Measurements from ENCODE around the gene APC. TPM values are rescaled to one million over a fixed set of nuclear protein-coding genes. Genes with fewer than 3 reads are reported as not detected.

The APC gene
- total and polyA plus RNA-seq, 2 of the 13 experiments (the other 11 are each of a cell fraction or from before 2014, with no cell fraction given): 6.1 to 19.0 TPM

GRCh38 chr5:112860929-112861637, 123.4 kb downstream of the APC start, which contains the start of gene SRP19 (continued):
- TF ChIP-seq NFKBIZ (CRISPR knock-in tag; IDR thresholded peaks at IDR 0.05) (peak; percentile 79; the same call in 1 of the 2 replicates), ATAD3A (CRISPR knock-in tag; IDR thresholded peaks at IDR 0.05) (no peak), AGO1 (IDR thresholded peaks at IDR 0.05; ENCODE audit: low read depth, low read length, poor library complexity, severe bottlenecking) (no peak), ZHX1 (CRISPR knock-in tag; IDR thresholded peaks at IDR 0.05; ENCODE audit: low read depth) (peak; percentile 73; the same call in 1 of the 2 replicates), ZFP1 (CRISPR knock-in tag; IDR thresholded peaks at IDR 0.05) (peak; percentile 81; the same call in 1 of the 2 replicates), TFDP2 (CRISPR knock-in tag; IDR thresholded peaks at IDR 0.05) (peak; percentile 94), ZNF557 (CRISPR knock-in tag; IDR thresholded peaks at IDR 0.05) (peak; percentile 90), ZBTB25 (CRISPR knock-in tag; IDR thresholded peaks at IDR 0.05) (peak; percentile 81), ATF4 (CRISPR knock-in tag; IDR thresholded peaks at IDR 0.05) (peak in 1 of 2 experiments; percentile 44; a peak in 1 of 4 replicates), PLSCR1 (CRISPR knock-in tag; IDR thresholded peaks at IDR 0.05; ENCODE audit: borderline replicate concordance) (no peak), ZNF501 (CRISPR knock-in tag; IDR thresholded peaks at IDR 0.05) (peak; percentile 87), HNRNPL (IDR thresholded peaks at IDR 0.05; ENCODE audit: low read depth, low read length) (no peak), E2F1 (CRISPR knock-in tag; IDR thresholded peaks at IDR 0.05) (peak; percentile 87), EEA1 (CRISPR knock-in tag; IDR thresholded peaks at IDR 0.05; ENCODE audit: borderline replicate concordance) (0 out of 2 replicates have a peak, but pooled peaks have one; percentile 7), ONECUT2 (CRISPR knock-in tag; IDR thresholded peaks at IDR 0.05) (peak; percentile 61; the same call in 1 of the 2 replicates), ZSCAN20 (CRISPR knock-in tag; IDR thresholded peaks at IDR 0.05; ENCODE audit: borderline replicate concordance) (peak; percentile 61; the same call in 1 of the 2 replicates), ZXDC (CRISPR knock-in tag; IDR thresholded peaks at IDR 0.05) (peak; percentile 41; the same call in 1 of the 2 replicates)
